ENCODE results near the gene MOSPD3. TPM values are rescaled to one million over a fixed set of nuclear protein-coding genes. Genes with fewer than 3 reads are reported as not detected.

The MOSPD3 gene
- total RNA-seq, 2 experiments from 2014 or later = 14.4 to 19.9 TPM

DNA sequence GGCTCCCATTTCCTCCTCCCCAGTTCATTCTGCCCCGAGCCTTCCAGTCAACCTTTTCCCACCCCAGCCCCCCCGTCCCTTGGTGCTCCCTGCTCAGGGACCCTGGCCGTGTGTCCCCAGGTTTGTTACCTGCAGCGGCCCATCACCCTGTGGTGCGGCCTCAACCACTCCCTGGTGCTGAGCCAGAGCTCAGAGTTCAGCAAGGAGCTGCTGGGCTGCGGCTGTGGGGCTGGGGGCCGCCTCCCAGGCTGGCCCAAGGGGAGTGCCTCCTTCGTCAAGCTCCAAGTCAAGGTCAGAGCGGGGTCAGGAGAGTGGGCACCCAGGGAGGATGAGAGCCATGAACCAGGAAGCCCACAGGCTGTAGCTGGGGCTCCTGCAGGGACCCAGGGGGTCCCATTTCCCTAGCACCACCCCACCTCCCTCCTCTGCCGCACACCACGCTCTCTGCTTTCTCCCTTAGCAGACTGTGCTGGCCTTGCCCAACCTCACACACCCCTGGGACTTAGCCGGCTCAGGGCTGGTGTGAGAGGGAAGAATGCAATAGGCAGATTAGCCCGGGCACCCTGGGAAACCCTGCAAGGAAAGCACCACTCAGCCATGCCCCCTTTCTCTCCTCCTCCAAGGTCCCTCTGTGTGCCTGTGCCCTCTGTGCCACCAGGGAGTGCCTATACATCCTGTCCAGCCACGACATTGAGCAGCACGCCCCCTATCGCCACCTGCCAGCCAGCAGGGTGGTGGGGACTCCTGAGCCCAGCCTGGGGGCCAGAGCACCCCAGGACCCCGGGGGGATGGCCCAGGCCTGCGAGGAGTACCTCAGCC, 12.2 kb upstream of the MOSPD3 start:
- ChIA-PET CTCF (interaction anchor here (0.5 to 1.8 kb wide), 2 partner anchors 125 to 439 kb away, joined by 3 to 5 read pairs; no protein-coding TSS in a partner anchor), POLR2A (no interaction called here)
- no peaks in the 10 kb centered on the region for H3K36me3 Mint-ChIP-seq (ENCODE audit: low read depth)
- DNase-seq = no peak
- H3K4me1 Mint-ChIP-seq = peaks cover 11% of the 10 kb centered on the region
- no peak overlapping the region for H3K27ac Mint-ChIP-seq
- intact Hi-C loops (cut with DNase I, micrococcal nuclease) = no loop called here
- no peaks in the 10 kb centered on the region for H3K9me3 Mint-ChIP-seq (ENCODE audit: low read depth)
- no peak for ATAC-seq
- H3K4me3 Mint-ChIP-seq = no peak overlapping the region
- peaks cover under 1% of the 10 kb centered on the region for H3K27me3 Mint-ChIP-seq

GRCh38 chr7:100600730-100601038, 11.7 kb upstream of the MOSPD3 start:
- H3K27me3 Mint-ChIP-seq = peaks cover 3% of the 10 kb centered on the region
- POLR2A ChIA-PET = no interaction called here
- no peaks in the 10 kb centered on the region for H3K36me3 Mint-ChIP-seq (ENCODE audit: low read depth)
- ATAC-seq (no peak), DNase-seq (no peak)
- no peak overlapping the region for H3K27ac Mint-ChIP-seq
- no peaks in the 10 kb centered on the region for H3K9me3 Mint-ChIP-seq (ENCODE audit: low read depth)
- peaks cover 15% of the 10 kb centered on the region for H3K4me1 Mint-ChIP-seq
- CTCF ChIA-PET = interaction anchor here (1.2 kb wide), 1 partner anchor 18 kb away, joined by 4 read pairs; no protein-coding TSS in a partner anchor
- intact Hi-C loops (cut with DNase I, micrococcal nuclease) = no loop called here
- no peak overlapping the region for H3K4me3 Mint-ChIP-seq

GRCh38 chr7:100602889-100603725, 9.2 kb upstream of the MOSPD3 start:
- intact Hi-C loops (cut with DNase I, micrococcal nuclease) = no loop called here
- Mint-ChIP-seq H3K36me3 (ENCODE audit: low read depth) (no peaks in the 10 kb centered on the region), H3K9me3 (ENCODE audit: low read depth) (no peaks in the 10 kb centered on the region), H3K27ac (no peak overlapping the region), H3K4me3 (peak overlapping the region; percentile 78), H3K27me3 (peaks cover 3% of the 10 kb centered on the region), H3K4me1 (peaks cover 15% of the 10 kb centered on the region)
- CTCF ChIA-PET = interaction anchor here (0.7 to 2.0 kb wide), 6 partner anchors 10 to 103 kb away, joined by 3 to 6 read pairs (median 4); partner anchors contain the start of genes FBXO24, LRCH4, MOSPD3 and POP7
- ATAC-seq (no peak), DNase-seq (peak; percentile 27)
- POLR2A ChIA-PET = no interaction called here

- DNase-seq (peak; percentile 30), ATAC-seq (peak; percentile 5)
- Mint-ChIP-seq H3K27me3 (peaks cover 3% of the 10 kb centered on the region), H3K9me3 (ENCODE audit: low read depth) (no peaks in the 10 kb centered on the region), H3K4me3 (peak overlapping the region; percentile 78), H3K27ac (peak overlapping the region; percentile 82), H3K36me3 (ENCODE audit: low read depth) (no peaks in the 10 kb centered on the region), H3K4me1 (peaks cover 15% of the 10 kb centered on the region)
- POLR2A ChIA-PET = no interaction called here
- intact Hi-C loops (cut with DNase I, micrococcal nuclease) = loop anchor here (1.0 to 2.0 kb wide), 6 partner anchors 9 to 88 kb away; partner anchors contain the start of genes FBXO24 (in 2 of the 2), LRCH4 (in 2 of the 2), MOSPD3 (in 2 of the 2) and GNB2 (in 1 of the 2)
- CTCF ChIA-PET = interaction anchor here (0.7 to 2.0 kb wide), 7 partner anchors 9 to 102 kb away, joined by 3 to 6 read pairs (median 4); partner anchors contain the start of genes FBXO24, LRCH4, MOSPD3 and POP7
These were observed 8.7 kb upstream of the MOSPD3 start for GRCh38 chr7:100603726-100604027.

- Mint-ChIP-seq H3K9me3 (ENCODE audit: low read depth) (no peaks in the 10 kb centered on the region), H3K36me3 (ENCODE audit: low read depth) (no peaks in the 10 kb centered on the region), H3K27me3 (peaks cover 3% of the 10 kb centered on the region), H3K4me3 (peak overlapping the region; percentile 78), H3K4me1 (peaks cover 15% of the 10 kb centered on the region), H3K27ac (peak overlapping the region; percentile 82)
- ChIA-PET POLR2A (no interaction called here), CTCF (interaction anchor here (0.7 to 2.0 kb wide), 8 partner anchors 8 to 101 kb away, joined by 3 to 6 read pairs (median 4); partner anchors contain the start of genes FBXO24, LRCH4 and MOSPD3)
- intact Hi-C loops (cut with DNase I, micrococcal nuclease) = loop anchor here (1.0 to 2.0 kb wide), 6 partner anchors 8 to 87 kb away; partner anchors contain the start of genes FBXO24 (in 2 of the 2), LRCH4 (in 2 of the 2), MOSPD3 (in 2 of the 2) and GNB2 (in 1 of the 2)
- DNase-seq (peak; percentile 85), ATAC-seq (peak; percentile 70)
These were observed 8.0 kb upstream of the MOSPD3 start for GRCh38 chr7:100604028-100604975.

- ChIA-PET CTCF (interaction anchor here (0.8 to 2.0 kb wide), 7 partner anchors 11 to 247 kb away, joined by 3 to 7 read pairs (median 4); partner anchors contain the start of genes FBXO24, LRCH4 and SLC12A9), POLR2A (interaction anchor here (1.7 kb wide), 1 partner anchor 100 kb away, joined by 4 read pairs; the partner anchor contains the start of gene POP7)
- no peaks in the 10 kb centered on the region for H3K36me3 Mint-ChIP-seq (ENCODE audit: low read depth)
- H3K27me3 Mint-ChIP-seq = peaks cover 3% of the 10 kb centered on the region
- peak overlapping the region; percentile 78 for H3K4me3 Mint-ChIP-seq
- ATAC-seq = no peak
- peak; percentile 69 for DNase-seq
- H3K27ac Mint-ChIP-seq = peak overlapping the region; percentile 37
- no peaks in the 10 kb centered on the region for H3K9me3 Mint-ChIP-seq (ENCODE audit: low read depth)
- peaks cover 15% of the 10 kb centered on the region for H3K4me1 Mint-ChIP-seq
- intact Hi-C loops (cut with DNase I, micrococcal nuclease) = loop anchor here (1.0 to 2.0 kb wide), 6 partner anchors 7 to 86 kb away; partner anchors contain the start of genes FBXO24 (in 2 of the 2), LRCH4 (in 2 of the 2), MOSPD3 (in 2 of the 2) and GNB2 (in 1 of the 2)
These were observed 7.1 kb upstream of the MOSPD3 start for GRCh38 chr7:100604976-100605911.

GRCh38 chr7:100606313-100606712, 6.0 kb upstream of the MOSPD3 start:
- Mint-ChIP-seq H3K4me3 (no peak overlapping the region), H3K27ac (no peak overlapping the region), H3K27me3 (peaks cover 3% of the 10 kb centered on the region), H3K9me3 (ENCODE audit: low read depth) (no peaks in the 10 kb centered on the region), H3K36me3 (ENCODE audit: low read depth) (no peaks in the 10 kb centered on the region), H3K4me1 (peaks cover 18% of the 10 kb centered on the region)
- intact Hi-C loops (cut with DNase I, micrococcal nuclease) = no loop called here
- ChIA-PET CTCF (interaction anchor here (0.6 to 2.0 kb wide), 6 partner anchors 10 to 204 kb away, joined by 3 to 7 read pairs (median 4); partner anchors contain the start of genes FBXO24 and LRCH4), POLR2A (interaction anchor here (0.6 to 1.7 kb wide), 2 partner anchors 99 to 132 kb away, joined by 4 to 7 read pairs; partner anchors contain the start of gene POP7)
- DNase-seq (no peak), ATAC-seq (no peak)

- ChIA-PET POLR2A (interaction anchor here (1.7 kb wide), 1 partner anchor 99 kb away, joined by 4 read pairs; the partner anchor contains the start of gene POP7), CTCF (interaction anchor here (1.7 kb wide), 1 partner anchor 10 kb away, joined by 5 read pairs; no protein-coding TSS in a partner anchor)
- no peak for DNase-seq
- peaks cover 3% of the 10 kb centered on the region for H3K27me3 Mint-ChIP-seq
- H3K4me1 Mint-ChIP-seq = peaks cover 18% of the 10 kb centered on the region
- no peak overlapping the region for H3K27ac Mint-ChIP-seq
- H3K4me3 Mint-ChIP-seq = no peak overlapping the region
- ATAC-seq = no peak
- H3K9me3 Mint-ChIP-seq (ENCODE audit: low read depth) = no peaks in the 10 kb centered on the region
- intact Hi-C loops (cut with DNase I, micrococcal nuclease) = no loop called here
- H3K36me3 Mint-ChIP-seq (ENCODE audit: low read depth) = no peaks in the 10 kb centered on the region
These were observed 5.2 kb upstream of the MOSPD3 start for GRCh38 chr7:100607111-100607510.

DNA sequence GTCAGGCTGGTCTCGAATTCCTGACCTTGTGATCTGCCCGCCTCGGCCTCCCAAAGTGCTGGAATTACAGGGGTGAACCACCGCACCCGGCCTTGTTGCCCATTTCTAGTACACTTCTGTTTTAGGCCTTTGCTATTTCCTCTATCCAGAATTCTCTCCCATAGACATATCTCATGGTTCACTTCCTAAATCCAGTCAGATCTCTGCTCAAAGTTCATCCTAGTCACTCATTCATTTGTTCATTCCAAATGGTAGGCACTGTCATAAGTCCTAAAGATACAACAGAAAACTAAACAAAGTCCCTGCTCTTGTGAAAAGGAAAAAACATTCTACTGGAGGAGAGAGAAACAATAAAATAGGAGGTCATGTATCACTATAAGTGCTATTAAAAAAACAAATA, 2.4 kb upstream of the MOSPD3 start:
- DNase-seq = no peak
- intact Hi-C loops (cut with DNase I, micrococcal nuclease) = loop anchor here in 1 of 2 experiments (5.0 kb wide), 2 partner anchors 82 to 267 kb away; partner anchors contain the start of genes GIGYF1 and SRRT
- H3K9me3 Mint-ChIP-seq (ENCODE audit: low read depth) = no peaks in the 10 kb centered on the region
- H3K27me3 Mint-ChIP-seq = peaks cover 3% of the 10 kb centered on the region
- no peaks in the 10 kb centered on the region for H3K36me3 Mint-ChIP-seq (ENCODE audit: low read depth)
- POLR2A ChIA-PET = no interaction called here
- peaks cover 23% of the 10 kb centered on the region for H3K4me1 Mint-ChIP-seq
- H3K27ac Mint-ChIP-seq = peak overlapping the region; percentile 44
- CTCF ChIA-PET = interaction anchor here (1.2 kb wide), 1 partner anchor 24 kb away, joined by 3 read pairs; no protein-coding TSS in a partner anchor
- no peak overlapping the region for H3K4me3 Mint-ChIP-seq
- no peak for ATAC-seq
